ENCODE data around the gene RAB6D. TPM values are rescaled to one million over a fixed set of nuclear protein-coding genes. Genes with fewer than 3 reads are reported as not detected.
"Not testable (repeated sequence)": the region's sequence is repeated elsewhere in the genome, so short reads cannot be mapped to it uniquely, and the experiment has no call there.

Gene RAB6D
- total RNA-seq, 4 donors from 2014 or later, result 0.15 TPM; not detected in 3

DNA sequence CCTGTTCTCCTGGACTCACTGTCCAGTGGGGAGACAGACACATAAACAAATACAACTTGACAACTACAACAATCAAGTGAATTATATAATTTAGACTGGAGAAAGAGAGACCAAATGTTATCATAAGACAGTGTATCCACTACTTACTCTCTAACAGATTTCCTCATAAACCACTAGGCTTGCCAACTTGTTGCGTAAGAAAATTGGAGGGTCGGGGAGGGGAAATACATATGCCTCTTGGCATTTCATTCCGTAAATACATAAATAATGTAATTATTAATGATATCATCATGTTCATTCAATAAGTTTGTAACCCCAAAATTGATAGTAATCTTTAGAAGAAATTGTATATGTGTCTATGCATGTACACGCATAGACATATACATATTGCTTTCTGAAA, 14.9 kb downstream of the RAB6D start:
- TF ChIP-seq POLR2A (IDR thresholded peaks at IDR 0.05), result no peak
- TF ChIP-seq, protein P1, sequence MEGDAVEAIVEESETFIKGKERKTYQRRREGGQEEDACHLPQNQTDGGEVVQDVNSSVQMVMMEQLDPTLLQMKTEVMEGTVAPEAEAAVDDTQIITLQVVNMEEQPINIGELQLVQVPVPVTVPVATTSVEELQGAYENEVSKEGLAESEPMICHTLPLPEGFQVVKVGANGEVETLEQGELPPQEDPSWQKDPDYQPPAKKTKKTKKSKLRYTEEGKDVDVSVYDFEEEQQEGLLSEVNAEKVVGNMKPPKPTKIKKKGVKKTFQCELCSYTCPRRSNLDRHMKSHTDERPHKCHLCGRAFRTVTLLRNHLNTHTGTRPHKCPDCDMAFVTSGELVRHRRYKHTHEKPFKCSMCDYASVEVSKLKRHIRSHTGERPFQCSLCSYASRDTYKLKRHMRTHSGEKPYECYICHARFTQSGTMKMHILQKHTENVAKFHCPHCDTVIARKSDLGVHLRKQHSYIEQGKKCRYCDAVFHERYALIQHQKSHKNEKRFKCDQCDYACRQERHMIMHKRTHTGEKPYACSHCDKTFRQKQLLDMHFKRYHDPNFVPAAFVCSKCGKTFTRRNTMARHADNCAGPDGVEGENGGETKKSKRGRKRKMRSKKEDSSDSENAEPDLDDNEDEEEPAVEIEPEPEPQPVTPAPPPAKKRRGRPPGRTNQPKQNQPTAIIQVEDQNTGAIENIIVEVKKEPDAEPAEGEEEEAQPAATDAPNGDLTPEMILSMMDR (IDR thresholded peaks at IDR 0.05), result no peak
- WGBS, 2 donors, result 64 to 68% methylated on average over 4 of the region's 4 CpGs
- DNase-seq, result no peak
- H3K9me3 ChIP-seq, result no peaks in the 10 kb centered on the region
- intact Hi-C loops (cut with DNase I), result no loop called here
- no peak overlapping the region for H3K27ac ChIP-seq
- H3K4me1 ChIP-seq, result no peaks in the 10 kb centered on the region
- no peaks in the 10 kb centered on the region for H3K36me3 ChIP-seq
- peaks cover 0 to 14% (median 0%) of the 10 kb centered on the region in 4 donors for H3K27me3 ChIP-seq
- no peak overlapping the region for H3K4me3 ChIP-seq

DNA sequence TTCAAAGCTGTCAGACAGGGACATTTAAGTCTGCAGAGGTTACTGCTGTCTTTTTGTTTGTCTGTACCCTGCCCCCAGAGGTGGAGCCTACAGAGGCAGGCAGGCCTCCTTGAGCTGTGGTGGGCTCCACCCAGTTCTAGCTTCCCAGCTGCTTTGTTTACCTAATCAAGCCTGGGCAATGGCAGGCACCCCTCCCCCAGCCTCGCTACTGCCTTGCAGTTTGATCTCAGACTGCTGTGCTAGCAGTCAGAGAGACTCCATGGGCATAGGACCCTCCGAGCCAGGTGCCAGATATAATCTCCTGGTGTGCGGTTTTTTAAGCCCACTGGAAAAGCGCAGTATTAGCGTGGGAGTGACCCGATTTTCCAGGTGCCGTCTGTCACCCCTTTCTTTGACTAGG, 16.9 kb downstream of the RAB6D start:
- H3K27ac ChIP-seq; H3K4me1 ChIP-seq; H3K9me3 ChIP-seq; DNase-seq; H3K27me3 ChIP-seq; H3K4me3 ChIP-seq; H3K36me3 ChIP-seq; intact Hi-C loops (cut with DNase I): not testable (repeated sequence)
- WGBS, 2 donors, result no CpG with 5 or more reads among the region's 7 CpGs

DNA sequence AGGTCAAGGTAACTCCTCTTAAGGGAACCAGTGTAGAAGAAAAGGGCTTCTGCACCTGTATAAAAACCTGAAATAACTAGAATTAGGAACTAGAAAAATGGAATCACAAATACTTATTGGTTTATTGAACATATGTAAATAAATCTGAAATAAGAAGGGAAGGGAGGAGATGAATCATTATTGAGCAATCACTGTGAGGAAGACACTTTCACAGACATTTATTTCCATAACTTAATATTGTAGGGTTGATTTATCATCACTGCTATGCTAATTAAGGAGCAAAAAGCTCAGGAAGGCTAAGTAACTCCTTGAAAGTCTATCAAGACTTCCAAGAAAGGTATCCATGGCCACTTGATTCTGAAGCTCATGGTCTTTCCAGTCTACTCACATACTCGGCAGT, 24.7 kb downstream of the RAB6D start:
- H3K36me3 ChIP-seq; intact Hi-C loops (cut with DNase I); H3K27me3 ChIP-seq; H3K27ac ChIP-seq; H3K9me3 ChIP-seq; H3K4me1 ChIP-seq; DNase-seq; H3K4me3 ChIP-seq: not testable (repeated sequence)
- 55 to 75% methylated on average over 1 of the region's 1 CpG for WGBS, 2 donors

DNA sequence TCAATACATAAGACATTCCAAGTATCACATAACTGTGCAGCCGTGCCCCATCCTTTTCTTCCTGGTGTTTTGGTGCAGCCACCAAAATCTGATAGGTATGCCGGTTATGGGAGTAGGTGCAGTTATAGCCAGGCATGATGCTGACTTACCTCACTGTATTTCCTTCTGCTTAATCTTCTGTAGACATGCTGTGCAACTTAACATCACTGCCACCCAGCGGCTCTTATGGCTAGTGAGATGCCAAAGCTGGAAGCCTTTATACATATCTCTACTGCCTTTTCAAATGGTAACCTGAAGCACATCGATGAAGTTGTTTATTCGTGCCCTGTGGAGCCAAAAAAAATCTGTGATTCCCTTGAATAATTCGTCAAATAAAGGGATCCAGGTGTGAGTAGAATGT, 28.6 kb downstream of the RAB6D start:
- H3K36me3 ChIP-seq; H3K9me3 ChIP-seq; H3K27ac ChIP-seq; intact Hi-C loops (cut with DNase I); H3K4me1 ChIP-seq; DNase-seq; H3K4me3 ChIP-seq: not testable (repeated sequence)
- WGBS, 2 donors, result 25 to 35% methylated on average over 6 of the region's 6 CpGs
- peaks cover 0 to 20% (median 0%) of the 10 kb centered on the region in 4 donors for H3K27me3 ChIP-seq

DNA sequence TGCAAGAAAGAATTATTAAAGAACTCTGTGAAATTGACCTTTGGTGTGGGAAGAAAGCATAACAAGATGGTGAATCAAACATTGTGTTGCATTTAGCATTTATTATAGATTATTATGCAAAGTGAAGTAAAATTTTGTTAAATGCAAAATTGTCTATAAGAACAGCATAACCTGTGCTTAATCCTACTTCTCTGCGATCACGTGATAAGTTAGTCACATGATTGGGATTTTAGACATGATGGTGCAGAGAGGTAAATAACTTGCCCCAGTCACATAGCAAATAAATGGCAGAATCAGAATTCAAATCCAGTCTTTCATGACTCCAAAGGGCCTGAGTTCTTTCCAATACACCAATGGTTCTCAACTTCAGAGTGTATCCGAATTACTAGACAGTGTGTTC, 31.3 kb downstream of the RAB6D start:
- WGBS, 2 donors, result 88 to 96% methylated on average over 3 of the region's 3 CpGs
- H3K27ac ChIP-seq; H3K4me3 ChIP-seq; intact Hi-C loops (cut with DNase I); H3K36me3 ChIP-seq; H3K4me1 ChIP-seq; DNase-seq; H3K9me3 ChIP-seq: not testable (repeated sequence)
- H3K27me3 ChIP-seq, result peaks cover 0 to 38% (median 0%) of the 10 kb centered on the region in 4 donors

DNA sequence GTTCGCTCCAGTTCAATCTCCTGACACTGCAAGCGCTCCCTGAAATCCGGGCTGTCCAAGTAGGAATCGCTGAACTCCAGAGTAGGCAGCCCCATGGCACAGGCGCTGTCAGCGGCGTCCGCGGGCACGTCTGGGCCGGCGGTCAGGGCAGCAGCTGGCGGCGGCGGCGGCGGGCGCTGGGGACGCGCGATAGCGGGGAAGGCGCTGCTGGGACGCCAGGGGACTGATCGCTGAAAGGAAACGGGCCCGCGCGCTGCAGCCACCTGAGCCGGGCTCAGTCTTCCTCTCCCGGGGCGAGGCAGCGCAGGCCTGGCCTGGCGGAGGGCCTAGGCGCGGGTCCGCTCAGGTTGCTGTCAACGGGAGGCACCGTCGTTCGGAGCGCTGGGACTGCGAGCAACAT, 33.0 kb downstream of the RAB6D start:
- H3K27ac ChIP-seq; H3K36me3 ChIP-seq; H3K4me3 ChIP-seq; H3K4me1 ChIP-seq; intact Hi-C loops (cut with DNase I); H3K9me3 ChIP-seq; DNase-seq: not testable (repeated sequence)
- H3K27me3 ChIP-seq, result peaks cover 0 to 38% (median 0%) of the 10 kb centered on the region in 4 donors
- 13% methylated on average over 13 of the region's 43 CpGs; no CpG with 5 or more reads in 1 of the 2 donors for WGBS, 2 donors

DNA sequence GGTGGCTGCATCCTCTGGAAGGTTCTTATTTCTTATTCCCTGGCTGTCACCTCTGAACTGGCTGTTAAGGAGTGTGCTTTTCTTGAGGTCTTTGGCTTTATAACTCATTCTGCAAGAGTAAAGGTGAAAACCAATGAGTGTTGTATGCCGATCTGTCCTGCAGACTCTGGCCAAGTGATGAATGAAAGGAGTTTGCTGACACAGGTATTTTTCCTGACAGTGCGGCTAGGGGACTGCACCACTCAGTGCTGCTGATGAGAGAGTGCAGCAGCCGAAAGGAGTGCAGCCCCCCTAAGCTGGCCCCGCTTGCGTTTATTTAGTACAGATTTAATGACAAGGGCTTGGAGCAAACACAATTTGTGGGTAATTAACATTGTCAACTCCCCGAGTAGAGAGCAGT, 41.8 kb downstream of the RAB6D start:
- no peak for TF ChIP-seq POLR2A (IDR thresholded peaks at IDR 0.05)
- TF ChIP-seq, protein P1 (IDR thresholded peaks at IDR 0.05), result no peak
- intact Hi-C loops (cut with DNase I), result no loop called here
- Histone ChIP-seq H3K27ac (no peak overlapping the region), H3K4me3 (no peak overlapping the region), H3K27me3 (peaks cover 0 to 8% (median 0%) of the 10 kb centered on the region in 4 donors), H3K9me3 (no peaks in the 10 kb centered on the region), H3K4me1 (no peaks in the 10 kb centered on the region), H3K36me3 (no peaks in the 10 kb centered on the region)
- 68 to 71% methylated on average over 5 to 6 of the region's 6 CpGs for WGBS, 2 donors
- DNase-seq, result no peak

DNA sequence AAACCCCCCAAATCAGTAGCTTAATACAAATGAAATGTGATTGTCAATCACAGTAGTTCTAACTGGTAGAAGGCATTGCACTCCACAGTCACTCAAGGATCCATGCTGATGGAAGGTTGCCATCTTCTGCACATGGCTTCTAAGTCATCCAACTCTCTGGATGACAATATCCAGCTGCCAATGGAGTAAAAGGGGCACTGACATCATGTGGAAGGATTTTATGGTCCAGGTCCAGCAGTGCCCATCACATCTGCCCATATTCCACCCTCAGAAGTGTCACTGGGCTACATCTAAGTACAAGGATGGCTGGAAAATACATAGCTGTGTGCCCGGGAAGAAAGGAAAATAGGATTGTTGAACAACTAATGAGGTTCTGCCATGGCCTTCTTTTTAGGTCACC, 42.6 kb downstream of the RAB6D start:
- H3K27me3 ChIP-seq; DNase-seq; H3K4me3 ChIP-seq; H3K9me3 ChIP-seq; H3K36me3 ChIP-seq; intact Hi-C loops (cut with DNase I); H3K4me1 ChIP-seq; H3K27ac ChIP-seq: not testable (repeated sequence)
- WGBS, 2 donors, result 67 to 73% methylated on average over 1 of the region's 1 CpG
